ENCODE data around the gene FBXL17. TPM values are rescaled to one million over a fixed set of nuclear protein-coding genes. Genes with fewer than 3 reads are reported as not detected.

FBXL17 gene
- total and polyA plus RNA-seq, 2 of the 4 experiments (the other 2 are of a cell fraction), result 3.9 to 8.1 TPM

GRCh38 chr5:107919969-107920368 is 461.9 kb downstream of the FBXL17 start:
- H2AK9ac ChIP-seq (replicated peaks; ENCODE audit: low read depth, low read length, poor library complexity), result no peak overlapping the region
- H2AK5ac ChIP-seq (ENCODE audit: low read depth, low read length), result no peak overlapping the region
- H3K4me2 ChIP-seq (ENCODE audit: low read depth, low read length), result no peak overlapping the region
- no peak overlapping the region for H3K18ac ChIP-seq (ENCODE audit: low read depth, low read length)
- no peak overlapping the region for H4K8ac ChIP-seq (ENCODE audit: low read depth in 2 of 2, low read length in 2 of 2)
- no peaks in the 10 kb centered on the region for H3K9me1 ChIP-seq (ENCODE audit: insufficient read depth, low read length)
- H3K23ac ChIP-seq (ENCODE audit: low read depth, low read length), result no peak overlapping the region
- no peak overlapping the region for H2BK20ac ChIP-seq (ENCODE audit: low read depth, low read length)
- H3K79me1 ChIP-seq (ENCODE audit: low read depth in 1 of 2, low read length in 2 of 2), result no peaks in the 10 kb centered on the region
- no peak overlapping the region for H3K9ac ChIP-seq (ENCODE audit: low read depth, low read length)
- H3K56ac ChIP-seq (ENCODE audit: extremely low read depth, insufficient read depth, low read length), result no peak overlapping the region
- H3K14ac ChIP-seq (replicated peaks; ENCODE audit: low read depth, low read length), result no peak overlapping the region
- no peaks in the 10 kb centered on the region for H4K20me1 ChIP-seq (ENCODE audit: insufficient read depth, low read length)
- no peaks in the 10 kb centered on the region for H3K9me3 ChIP-seq (ENCODE audit: control insufficient read depth, insufficient read depth, low read length)
- no peak overlapping the region for H2BK5ac ChIP-seq (ENCODE audit: low read depth, low read length, poor library complexity, severe bottlenecking)
- dilution Hi-C loops (cut with HindIII; ENCODE audit: low sequenced_read_pairs, unreplicated experiment) (no loop called here), in situ Hi-C loops (cut with MboI; ENCODE audit: low sequenced_read_pairs) (no loop called here), intact Hi-C loops (cut with micrococcal nuclease) (no loop called here)
- CTCF ChIA-PET, result no interaction called here
- no CpG with 5 or more reads among the region's 6 CpGs for WGBS, 2 experiments (ENCODE audit: extremely low coverage in 2 of 2, insufficient read length in 1 of 2)
- ATAC-seq (ENCODE audit: low read depth) (no peak), DNase-seq (no peak)
- peaks cover 3% of the 10 kb centered on the region for H3K4me1 ChIP-seq (ENCODE audit: control insufficient read depth, insufficient read depth, low read length)
- BruUV-seq (replicated peaks), result no TSS peak
- no peaks in the 10 kb centered on the region for H3K36me3 ChIP-seq (ENCODE audit: control insufficient read depth, insufficient read depth, low read length)
- TF ChIP-seq NFE2L2 (IDR thresholded peaks at IDR 0.05; ENCODE audit: low read depth, low read length) (no peak), RFX5 (IDR thresholded peaks at IDR 0.05; ENCODE audit: low read depth, low read length) (no peak), SMC3 (IDR thresholded peaks at IDR 0.05; ENCODE audit: low read depth, low read length) (no peak), BHLHE40 (IDR thresholded peaks at IDR 0.05; ENCODE audit: low read depth, low read length) (no peak), RCOR1 (IDR thresholded peaks at IDR 0.05; ENCODE audit: insufficient replicate concordance, low read length) (no peak), POLR2A (IDR thresholded peaks at IDR 0.05; ENCODE audit: low read depth, low read length) (no peak), RAD21 (IDR thresholded peaks at IDR 0.05; ENCODE audit: low read length) (no peak), CEBPB (IDR thresholded peaks at IDR 0.05; ENCODE audit: low read depth, low read length) (no peak), ELK1 (IDR thresholded peaks at IDR 0.05; ENCODE audit: borderline replicate concordance, low read depth, low read length) (no peak), MXI1 (IDR thresholded peaks at IDR 0.05; ENCODE audit: borderline replicate concordance, low read depth, low read length) (no peak), MAFK (IDR thresholded peaks at IDR 0.05; ENCODE audit: low read depth, low read length) (no peak), FOS (IDR thresholded peaks at IDR 0.05; ENCODE audit: low read depth, low read length) (no peak), CHD1 (IDR thresholded peaks at IDR 0.05; ENCODE audit: low read depth, low read length) (no peak)
- H3K27ac ChIP-seq (ENCODE audit: insufficient read depth, low read length), result no peak overlapping the region
- POLR2A ChIA-PET (ENCODE audit: unreplicated experiment), result no interaction called here
- no peak overlapping the region for H2BK120ac ChIP-seq (ENCODE audit: low read depth, low read length)
- H4K5ac ChIP-seq (ENCODE audit: low read depth, low read length), result no peak overlapping the region
- no peak overlapping the region for H2BK15ac ChIP-seq (ENCODE audit: low read depth, low read length)
- H3K27me3 ChIP-seq (ENCODE audit: control insufficient read depth, insufficient read depth, low read length), result no peaks in the 10 kb centered on the region
- H2AFZ ChIP-seq (replicated peaks; ENCODE audit: low read length, poor library complexity), result no peak overlapping the region
- no peak overlapping the region for H3K4me3 ChIP-seq (ENCODE audit: insufficient read depth, low read depth, low read length)
- H4K91ac ChIP-seq (ENCODE audit: insufficient read depth, low read depth, low read length), result no peak overlapping the region
- H3K4ac ChIP-seq (ENCODE audit: low read depth, low read length), result no peak overlapping the region

Data from IMR-90 (cell line).